Measurements from ENCODE around the gene USP38. TPM values are rescaled to one million over a fixed set of nuclear protein-coding genes. Genes with fewer than 3 reads are reported as not detected.
"Not testable (repeated sequence)": the region's sequence is repeated elsewhere in the genome, so short reads cannot be mapped to it uniquely, and the experiment has no call there.

The USP38 gene, protein sequence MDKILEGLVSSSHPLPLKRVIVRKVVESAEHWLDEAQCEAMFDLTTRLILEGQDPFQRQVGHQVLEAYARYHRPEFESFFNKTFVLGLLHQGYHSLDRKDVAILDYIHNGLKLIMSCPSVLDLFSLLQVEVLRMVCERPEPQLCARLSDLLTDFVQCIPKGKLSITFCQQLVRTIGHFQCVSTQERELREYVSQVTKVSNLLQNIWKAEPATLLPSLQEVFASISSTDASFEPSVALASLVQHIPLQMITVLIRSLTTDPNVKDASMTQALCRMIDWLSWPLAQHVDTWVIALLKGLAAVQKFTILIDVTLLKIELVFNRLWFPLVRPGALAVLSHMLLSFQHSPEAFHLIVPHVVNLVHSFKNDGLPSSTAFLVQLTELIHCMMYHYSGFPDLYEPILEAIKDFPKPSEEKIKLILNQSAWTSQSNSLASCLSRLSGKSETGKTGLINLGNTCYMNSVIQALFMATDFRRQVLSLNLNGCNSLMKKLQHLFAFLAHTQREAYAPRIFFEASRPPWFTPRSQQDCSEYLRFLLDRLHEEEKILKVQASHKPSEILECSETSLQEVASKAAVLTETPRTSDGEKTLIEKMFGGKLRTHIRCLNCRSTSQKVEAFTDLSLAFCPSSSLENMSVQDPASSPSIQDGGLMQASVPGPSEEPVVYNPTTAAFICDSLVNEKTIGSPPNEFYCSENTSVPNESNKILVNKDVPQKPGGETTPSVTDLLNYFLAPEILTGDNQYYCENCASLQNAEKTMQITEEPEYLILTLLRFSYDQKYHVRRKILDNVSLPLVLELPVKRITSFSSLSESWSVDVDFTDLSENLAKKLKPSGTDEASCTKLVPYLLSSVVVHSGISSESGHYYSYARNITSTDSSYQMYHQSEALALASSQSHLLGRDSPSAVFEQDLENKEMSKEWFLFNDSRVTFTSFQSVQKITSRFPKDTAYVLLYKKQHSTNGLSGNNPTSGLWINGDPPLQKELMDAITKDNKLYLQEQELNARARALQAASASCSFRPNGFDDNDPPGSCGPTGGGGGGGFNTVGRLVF
- 1 to 10 TPM; 5.1 to 5.3 TPM for polyA plus RNA-seq

DNA sequence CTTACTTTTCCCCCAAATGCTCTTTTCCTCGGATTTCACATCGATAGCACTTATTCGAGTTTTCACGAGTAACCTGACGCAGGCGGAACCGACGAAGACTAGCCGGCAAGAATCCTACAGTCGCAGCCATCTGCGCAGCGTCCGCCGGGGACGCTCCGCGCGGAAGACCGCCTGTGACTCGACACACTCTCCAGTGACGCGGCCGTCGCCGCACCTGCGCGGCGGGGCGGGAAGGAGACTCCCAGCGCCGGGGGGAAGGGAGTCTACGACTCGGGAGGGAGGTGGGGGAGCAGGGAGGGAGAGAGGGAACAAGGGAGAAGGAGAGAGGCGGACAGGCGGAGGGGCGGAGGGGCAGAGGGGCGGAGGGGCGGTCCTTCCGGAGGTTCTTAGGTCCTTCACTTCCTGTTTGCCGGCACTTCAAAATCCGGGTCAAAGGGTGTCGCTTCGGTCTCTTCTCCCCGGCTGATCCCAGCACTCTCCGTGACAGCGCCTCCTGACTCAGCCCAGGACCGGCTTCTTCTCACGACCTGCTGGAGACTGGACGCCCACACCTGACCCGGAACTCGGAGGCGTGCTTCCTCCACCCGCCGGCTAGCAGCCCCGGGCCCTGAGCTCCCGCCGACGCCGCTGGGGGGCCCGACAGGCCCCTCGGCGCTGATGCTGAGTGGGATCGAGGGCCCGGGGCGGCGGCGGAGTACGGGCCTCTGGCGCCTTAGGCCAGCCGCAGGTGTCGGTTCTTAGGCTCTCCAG is at the start of gene USP38:
Gene USP38 (plus strand): TSS at position 415 of the 750 bp plus-strand sequence. CDS start 534 bp downstream, outside the sequence.
- H3K27ac ChIP-seq (ENCODE audit: low read depth in 2 of 2, low read length in 1 of 2), result peak within 1 kb of the TSS; percentile 95
- H3K36me3 ChIP-seq (ENCODE audit: control insufficient read depth in 2 of 2, insufficient read depth in 2 of 2, low read length in 1 of 2), result no peaks in the 10 kb centered on the region
- no peaks in the 10 kb centered on the region for H3K27me3 ChIP-seq (ENCODE audit: control insufficient read depth in 1 of 2, insufficient read depth in 2 of 2, low read length in 2 of 2)
- peak within 1 kb of the TSS; percentile 84 to 93 for H3K4me3 ChIP-seq (ENCODE audit: low read depth in 1 of 2, low read length in 2 of 2)
- H3K4me1 ChIP-seq (ENCODE audit: control insufficient read depth in 2 of 2, insufficient read depth in 2 of 2, low read length in 1 of 2), result no peaks in the 10 kb centered on the region
- no peaks in the 10 kb centered on the region for H3K9me3 ChIP-seq (ENCODE audit: control insufficient read depth in 2 of 2, insufficient read depth in 1 of 2, low read depth in 1 of 2, low read length in 1 of 2)
- WGBS, 2 donors, result 0 to 1% methylated on average over 66 to 71 of the region's 71 CpGs

DNA sequence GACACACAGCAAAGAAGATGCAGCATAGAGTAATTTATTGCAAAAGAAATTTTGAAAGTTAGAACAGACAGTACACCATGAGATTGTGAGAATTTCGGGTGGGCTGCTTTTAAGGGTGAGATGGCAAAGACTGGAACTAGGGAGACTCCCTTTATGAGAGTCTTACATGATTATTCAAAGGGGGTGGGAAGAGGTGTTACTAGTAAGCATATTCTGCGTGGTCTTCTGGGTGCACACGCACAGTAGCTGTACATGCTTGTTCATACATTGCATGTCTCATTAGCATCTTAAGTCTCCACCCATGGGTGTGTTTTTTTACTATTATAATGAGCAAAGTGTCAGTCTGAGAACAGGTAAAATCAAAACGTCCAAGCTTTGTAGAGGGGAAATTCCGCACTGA is 49.4 kb upstream of the USP38 start:
- no peaks in the 10 kb centered on the region for H3K4me1 ChIP-seq (ENCODE audit: control insufficient read depth in 2 of 2, insufficient read depth in 2 of 2, low read length in 1 of 2)
- no peaks in the 10 kb centered on the region for H3K36me3 ChIP-seq (ENCODE audit: control insufficient read depth in 2 of 2, insufficient read depth in 2 of 2, low read length in 1 of 2)
- WGBS, 2 donors, result 81 to 86% methylated on average over 5 of the region's 5 CpGs

DNA sequence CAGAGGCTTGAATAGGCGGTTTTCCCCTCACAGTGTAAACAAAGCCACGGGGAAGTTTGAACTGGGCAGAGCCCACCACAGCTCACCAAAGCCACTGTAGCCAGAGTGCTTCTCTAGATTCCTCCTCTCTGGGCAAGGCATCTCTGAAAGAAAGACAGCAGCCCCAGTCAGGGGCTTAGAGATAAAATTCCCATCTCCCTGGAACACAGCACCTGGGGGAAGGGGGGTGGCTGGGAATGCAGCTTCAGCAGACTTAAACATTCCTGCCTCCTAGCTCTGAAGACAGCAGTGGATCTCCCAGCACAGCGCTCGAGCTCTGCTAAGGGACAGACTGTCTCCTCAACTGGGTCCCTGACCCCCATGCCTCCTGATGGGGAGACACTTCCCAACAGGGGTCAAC is 44.0 kb upstream of the USP38 start:
- no peaks in the 10 kb centered on the region for H3K36me3 ChIP-seq (ENCODE audit: control insufficient read depth in 2 of 2, insufficient read depth in 2 of 2, low read length in 1 of 2)
- H3K4me1 ChIP-seq (ENCODE audit: control insufficient read depth in 2 of 2, insufficient read depth in 2 of 2, low read length in 1 of 2), result no peaks in the 10 kb centered on the region
- no peaks in the 10 kb centered on the region for H3K9me3 ChIP-seq (ENCODE audit: control insufficient read depth in 2 of 2, insufficient read depth in 1 of 2, low read depth in 1 of 2, low read length in 1 of 2)
- 70 to 73% methylated on average over 4 of the region's 4 CpGs for WGBS, 2 donors
- no peak overlapping the region for H3K27ac ChIP-seq (ENCODE audit: low read depth in 2 of 2, low read length in 1 of 2)
- H3K4me3 ChIP-seq (ENCODE audit: low read depth in 1 of 2, low read length in 2 of 2), result no peak overlapping the region
- H3K27me3 ChIP-seq (ENCODE audit: control insufficient read depth in 1 of 2, insufficient read depth in 2 of 2, low read length in 2 of 2), result no peaks in the 10 kb centered on the region

More for the DNA sequence above, 49.4 kb upstream of the USP38 start:
- Histone ChIP-seq H3K4me3 (ENCODE audit: low read depth in 1 of 2, low read length in 2 of 2) (no peak overlapping the region), H3K9me3 (ENCODE audit: control insufficient read depth in 2 of 2, insufficient read depth in 1 of 2, low read depth in 1 of 2, low read length in 1 of 2) (no peaks in the 10 kb centered on the region), H3K27ac (ENCODE audit: low read depth in 2 of 2, low read length in 1 of 2) (no peak overlapping the region), H3K27me3 (ENCODE audit: control insufficient read depth in 1 of 2, insufficient read depth in 2 of 2, low read length in 2 of 2) (no peaks in the 10 kb centered on the region)

DNA sequence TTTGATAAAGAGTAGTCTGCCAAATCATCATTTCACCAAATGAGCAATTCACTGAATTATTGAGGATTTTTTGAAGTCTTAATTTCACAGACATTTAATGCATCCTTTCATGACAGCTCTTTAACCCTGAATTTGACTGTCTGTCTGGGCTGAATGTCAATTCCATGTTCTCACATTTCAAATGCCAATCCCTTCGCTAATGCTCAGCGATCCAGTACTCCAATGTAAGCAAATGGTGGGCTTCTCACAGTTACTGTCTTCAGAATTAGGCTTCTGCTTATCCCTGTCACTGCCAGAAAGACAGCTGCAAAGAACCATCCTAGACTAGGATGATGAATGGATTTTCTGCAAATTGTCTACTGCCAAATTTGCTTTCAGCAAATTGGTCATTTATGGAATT is 36.2 kb upstream of the USP38 start:
- Histone ChIP-seq H3K4me3 (ENCODE audit: low read depth in 1 of 2, low read length in 2 of 2) (no peak overlapping the region), H3K4me1 (ENCODE audit: control insufficient read depth in 2 of 2, insufficient read depth in 2 of 2, low read length in 1 of 2) (no peaks in the 10 kb centered on the region), H3K27ac (ENCODE audit: low read depth in 2 of 2, low read length in 1 of 2) (no peak overlapping the region), H3K36me3 (ENCODE audit: control insufficient read depth in 2 of 2, insufficient read depth in 2 of 2, low read length in 1 of 2) (no peaks in the 10 kb centered on the region), H3K9me3 (ENCODE audit: control insufficient read depth in 2 of 2, insufficient read depth in 1 of 2, low read depth in 1 of 2, low read length in 1 of 2) (peaks cover 0 to 7% of the 10 kb centered on the region in 2 donors), H3K27me3 (ENCODE audit: control insufficient read depth in 1 of 2, insufficient read depth in 2 of 2, low read length in 2 of 2) (no peaks in the 10 kb centered on the region)
- WGBS, 2 donors, result 72 to 76% methylated on average over 2 of the region's 2 CpGs

DNA sequence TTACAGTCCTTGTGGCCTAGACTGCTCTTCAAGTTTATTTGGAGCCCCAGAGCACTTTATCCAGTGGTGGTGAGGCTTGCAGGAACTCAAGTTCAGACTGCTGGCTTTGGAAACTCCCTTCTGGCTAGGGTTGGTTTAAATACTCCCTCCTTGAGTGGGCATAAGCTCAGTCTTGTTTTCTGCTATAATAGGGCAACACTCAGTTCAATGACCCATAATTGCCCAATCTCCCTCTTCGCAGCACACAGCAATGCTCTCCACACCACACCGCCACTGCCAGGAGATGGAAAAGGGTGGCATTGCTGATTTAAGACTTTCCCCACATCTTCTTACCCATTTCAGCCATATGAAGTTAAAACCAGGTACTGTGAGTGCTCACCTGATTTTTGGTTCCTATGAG is 27.9 kb upstream of the USP38 start:
- Histone ChIP-seq H3K4me3 (ENCODE audit: low read depth in 1 of 2, low read length in 2 of 2) (no peak overlapping the region), H3K27me3 (ENCODE audit: control insufficient read depth in 1 of 2, insufficient read depth in 2 of 2, low read length in 2 of 2) (no peaks in the 10 kb centered on the region), H3K9me3 (ENCODE audit: control insufficient read depth in 2 of 2, insufficient read depth in 1 of 2, low read depth in 1 of 2, low read length in 1 of 2) (no peaks in the 10 kb centered on the region), H3K4me1 (ENCODE audit: control insufficient read depth in 2 of 2, insufficient read depth in 2 of 2, low read length in 1 of 2) (no peaks in the 10 kb centered on the region), H3K36me3 (ENCODE audit: control insufficient read depth in 2 of 2, insufficient read depth in 2 of 2, low read length in 1 of 2) (no peaks in the 10 kb centered on the region), H3K27ac (ENCODE audit: low read depth in 2 of 2, low read length in 1 of 2) (no peak overlapping the region)
- WGBS, 2 donors, result 96 to 100% methylated on average over 2 of the region's 2 CpGs

DNA sequence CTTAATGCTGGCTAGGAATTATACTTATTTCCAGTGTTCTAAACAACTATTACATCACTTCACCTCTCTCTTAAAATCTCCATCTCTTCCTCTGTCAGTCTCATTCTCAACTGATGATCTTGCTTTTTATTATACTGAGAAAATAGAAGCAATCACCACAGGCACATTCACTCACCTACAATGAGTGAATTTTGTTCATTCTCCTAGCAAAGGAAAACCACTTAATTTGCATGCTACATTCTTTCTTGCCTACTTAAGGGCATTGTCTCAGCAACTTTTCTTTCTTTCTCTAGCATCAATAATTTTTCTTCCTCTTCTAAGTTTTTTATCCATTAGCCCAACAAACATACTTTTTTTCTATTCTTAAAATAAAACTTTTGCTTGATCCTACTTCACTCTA is 21.1 kb upstream of the USP38 start:
- Histone ChIP-seq H3K27ac (ENCODE audit: low read depth in 2 of 2, low read length in 1 of 2) (no peak overlapping the region), H3K4me3 (ENCODE audit: low read depth in 1 of 2, low read length in 2 of 2) (no peak overlapping the region), H3K9me3 (ENCODE audit: control insufficient read depth in 2 of 2, insufficient read depth in 1 of 2, low read depth in 1 of 2, low read length in 1 of 2) (no peaks in the 10 kb centered on the region), H3K36me3 (ENCODE audit: control insufficient read depth in 2 of 2, insufficient read depth in 2 of 2, low read length in 1 of 2) (no peaks in the 10 kb centered on the region), H3K4me1 (ENCODE audit: control insufficient read depth in 2 of 2, insufficient read depth in 2 of 2, low read length in 1 of 2) (no peaks in the 10 kb centered on the region), H3K27me3 (ENCODE audit: control insufficient read depth in 1 of 2, insufficient read depth in 2 of 2, low read length in 2 of 2) (no peaks in the 10 kb centered on the region)

DNA sequence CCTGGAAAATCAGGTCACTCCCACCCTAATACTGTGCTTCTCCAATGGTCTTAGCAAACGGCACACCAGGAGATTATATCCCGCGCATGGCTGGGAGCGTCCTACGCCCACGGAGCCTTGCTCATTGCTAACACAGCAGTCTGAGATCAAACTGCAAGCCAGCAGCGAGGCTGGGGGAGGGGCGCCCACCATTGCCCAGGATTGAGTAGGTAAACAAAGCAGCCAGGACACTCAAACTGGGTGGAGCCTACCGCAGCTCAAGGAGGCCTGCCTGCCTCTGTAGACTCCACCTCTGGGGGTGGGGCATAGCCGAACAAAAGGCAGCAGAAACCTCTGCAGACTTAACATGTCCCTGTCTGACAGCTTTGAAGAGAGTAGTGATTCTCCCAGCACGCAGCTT is 18.0 kb upstream of the USP38 start:
- H3K9me3 ChIP-seq (ENCODE audit: control insufficient read depth in 2 of 2, insufficient read depth in 1 of 2, low read depth in 1 of 2, low read length in 1 of 2); H3K4me3 ChIP-seq (ENCODE audit: low read depth in 1 of 2, low read length in 2 of 2); H3K27ac ChIP-seq (ENCODE audit: low read depth in 2 of 2, low read length in 1 of 2); H3K36me3 ChIP-seq (ENCODE audit: control insufficient read depth in 2 of 2, insufficient read depth in 2 of 2, low read length in 1 of 2); H3K4me1 ChIP-seq (ENCODE audit: control insufficient read depth in 2 of 2, insufficient read depth in 2 of 2, low read length in 1 of 2); H3K27me3 ChIP-seq (ENCODE audit: control insufficient read depth in 1 of 2, insufficient read depth in 2 of 2, low read length in 2 of 2): not testable (repeated sequence)
- WGBS, 2 donors, result 94 to 95% methylated on average over 11 of the region's 11 CpGs

DNA sequence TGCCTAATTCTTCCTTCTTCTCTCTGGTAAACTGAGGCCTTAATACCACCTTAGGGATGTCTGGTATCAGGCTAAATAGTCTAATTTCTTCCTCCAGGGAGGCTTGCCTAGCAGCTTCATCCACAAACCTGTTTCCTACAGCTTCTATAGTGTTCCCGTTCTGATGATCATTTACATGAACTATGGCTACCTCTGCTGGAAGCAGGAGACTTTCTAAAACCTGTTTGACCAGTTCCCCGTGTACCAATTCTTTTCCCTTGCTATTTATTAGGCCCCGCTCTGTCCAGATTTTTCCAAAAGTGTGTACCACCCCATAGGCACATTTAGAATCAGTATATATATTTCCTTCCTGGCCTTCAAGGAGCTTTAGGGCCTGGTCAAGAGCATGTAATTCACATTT is 5.8 kb upstream of the USP38 start:
- Histone ChIP-seq H3K36me3 (ENCODE audit: control insufficient read depth in 2 of 2, insufficient read depth in 2 of 2, low read length in 1 of 2) (no peaks in the 10 kb centered on the region), H3K27ac (ENCODE audit: low read depth in 2 of 2, low read length in 1 of 2) (no peak overlapping the region), H3K4me3 (ENCODE audit: low read depth in 1 of 2, low read length in 2 of 2) (no peak overlapping the region), H3K9me3 (ENCODE audit: control insufficient read depth in 2 of 2, insufficient read depth in 1 of 2, low read depth in 1 of 2, low read length in 1 of 2) (no peaks in the 10 kb centered on the region), H3K27me3 (ENCODE audit: control insufficient read depth in 1 of 2, insufficient read depth in 2 of 2, low read length in 2 of 2) (no peaks in the 10 kb centered on the region), H3K4me1 (ENCODE audit: control insufficient read depth in 2 of 2, insufficient read depth in 2 of 2, low read length in 1 of 2) (no peaks in the 10 kb centered on the region)
- WGBS, 2 donors, result 51 to 57% methylated on average over 3 of the region's 3 CpGs

DNA sequence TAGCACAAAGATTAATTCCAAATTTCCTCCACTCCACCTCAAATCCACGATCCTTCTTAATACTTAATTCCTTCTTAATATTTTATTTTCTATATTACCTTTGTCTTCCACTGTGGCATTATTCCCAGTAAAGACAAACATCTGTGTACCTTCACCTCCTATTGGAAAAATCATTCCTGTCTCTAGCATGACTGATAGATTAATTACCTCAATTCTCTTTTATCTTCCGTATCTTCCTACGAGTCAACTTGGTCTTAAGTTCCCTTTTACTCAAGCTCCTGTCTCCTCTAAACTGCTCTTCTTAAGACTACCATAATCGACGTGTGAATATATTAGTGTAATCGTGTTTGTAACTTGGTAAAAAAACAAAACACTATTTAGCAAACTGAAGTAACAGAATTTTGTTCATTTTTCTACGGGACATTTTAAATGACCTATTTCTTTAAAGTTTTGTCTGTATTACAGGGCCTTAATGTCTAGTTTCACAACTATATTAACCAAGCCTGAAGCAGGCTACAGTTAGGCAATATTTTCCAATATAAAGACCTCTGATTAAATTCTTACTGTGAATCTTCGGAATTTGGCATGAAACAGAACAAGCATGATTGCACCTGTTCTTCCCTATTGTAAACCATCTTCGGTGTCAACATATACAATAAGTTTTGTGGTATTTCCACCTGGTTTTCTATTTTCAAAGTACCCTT is 1.1 kb upstream of the USP38 start:
- WGBS, 2 donors, result 40 to 45% methylated on average over 9 of the region's 9 CpGs
- Histone ChIP-seq H3K4me1 (ENCODE audit: control insufficient read depth in 2 of 2, insufficient read depth in 2 of 2, low read length in 1 of 2) (no peaks in the 10 kb centered on the region), H3K27me3 (ENCODE audit: control insufficient read depth in 1 of 2, insufficient read depth in 2 of 2, low read length in 2 of 2) (no peaks in the 10 kb centered on the region), H3K9me3 (ENCODE audit: control insufficient read depth in 2 of 2, insufficient read depth in 1 of 2, low read depth in 1 of 2, low read length in 1 of 2) (no peaks in the 10 kb centered on the region), H3K4me3 (ENCODE audit: low read depth in 1 of 2, low read length in 2 of 2) (peak overlapping the region in 1 of 2 donors; percentile 84), H3K36me3 (ENCODE audit: control insufficient read depth in 2 of 2, insufficient read depth in 2 of 2, low read length in 1 of 2) (no peaks in the 10 kb centered on the region), H3K27ac (ENCODE audit: low read depth in 2 of 2, low read length in 1 of 2) (peak overlapping the region in 1 of 2 donors; percentile 95)
